Endodermal cell (in vitro differentiated cells): ENCODE measurements around the gene HKDC1. TPM values are rescaled to one million over a fixed set of nuclear protein-coding genes. Genes with fewer than 3 reads are reported as not detected.

Source experiments
- DNase-seq: peaks from one replicate; pipeline ENCODE4 v3.0.0-alpha.2; 2017
- H3K27ac ChIP-seq: 2 replicates; pipeline ENCODE4 v1.5.1; 2013; ENCODE audit warnings: mild to moderate bottlenecking, low read depth, low read length, moderate library complexity
- H3K27me3 ChIP-seq: 2 replicates; pipeline ENCODE4 v1.6.1; 2013; ENCODE audit warnings: mild to moderate bottlenecking, low read length, moderate library complexity; ENCODE audit not compliant: insufficient read depth, control insufficient read depth, poor library complexity, severe bottlenecking
- H3K36me3 ChIP-seq: 2 replicates; pipeline ENCODE4 v1.7.0; 2013; ENCODE audit warnings: mild to moderate bottlenecking, low read length, moderate library complexity; ENCODE audit not compliant: control insufficient read depth, insufficient read depth
- H3K4me1 ChIP-seq: one replicate; pipeline ENCODE4 v1.7.0; 2013; ENCODE audit warnings: low read length; ENCODE audit not compliant: control insufficient read depth, insufficient read depth
- H3K4me3 ChIP-seq: 2 replicates; pipeline ENCODE4 v1.5.1; 2013; ENCODE audit warnings: mild to moderate bottlenecking, low read length, moderate library complexity
- H3K9ac ChIP-seq: 2 replicates; pipeline ENCODE4 v1.6.1; 2013; ENCODE audit warnings: mild to moderate bottlenecking, low read length, moderate library complexity; ENCODE audit not compliant: poor library complexity, severe bottlenecking; ENCODE audit errors: extremely low read depth
- H3K9me3 ChIP-seq: 2 replicates; pipeline ENCODE4 v1.6.1; 2013; ENCODE audit warnings: mild to moderate bottlenecking, low read length, moderate library complexity; ENCODE audit not compliant: control insufficient read depth
- H3K27ac Mint-ChIP-seq: 2 replicates; pipeline ENCODE4 v1.8.0; 2020; ENCODE audit warnings: mixed read lengths
- H3K27me3 Mint-ChIP-seq: 2 replicates; pipeline ENCODE4 v1.8.0; 2021; ENCODE audit warnings: mild to moderate bottlenecking, mixed read lengths; ENCODE audit not compliant: insufficient read depth
- H3K36me3 Mint-ChIP-seq: 2 replicates; pipeline ENCODE4 v1.8.0; 2020; ENCODE audit warnings: low read depth, mixed read lengths
- H3K4me1 Mint-ChIP-seq: 2 replicates; pipeline ENCODE4 v1.8.0; 2020; ENCODE audit warnings: mixed read lengths
- H3K4me3 Mint-ChIP-seq: 2 replicates; pipeline ENCODE4 v1.8.0; 2020; ENCODE audit warnings: mild to moderate bottlenecking, moderate library complexity, mixed read lengths
- H3K9me3 Mint-ChIP-seq: 2 replicates; pipeline ENCODE4 v1.8.0; 2020; ENCODE audit warnings: mild to moderate bottlenecking, mixed read lengths
- CTCF ChIP-seq: fragments of 200-600 bp; sonication (generic); conservative IDR thresholded peaks from 2 replicates; pipeline ENCODE4 v1.5.0; 2021; ENCODE audit warnings: antibody characterized with exemption, mild to moderate bottlenecking
- WGBS, 2 experiments: methylation state at CpG; one replicate each; pipeline versions ENCODE4 v1.1.5 to v1.1.7; 2013; ENCODE audit warnings: missing lambda C conversion rate in 2 of 2, mixed read lengths in 1 of 2; ENCODE audit not compliant: insufficient coverage in 1 of 2, insufficient read length in 1 of 2; 5-methylcytosine and 5-hydroxymethylcytosine counted together
- total RNA-seq, 2 donors: library from RNA; stranded (reverse); fragmentation: NEBNext Ultra II Directional in 1 of 2; extraction: Animal tissue kit (Norgen Biotek cat#: 25700) in 1 of 2; gene quantifications; 2 replicates in 1 of 2; 3 replicates in 1 of 2; pipeline ENCODE4 v1.2.1, GENCODE V29; 2021

HKDC1 gene
- total RNA-seq, 2 donors from 2014 or later = 0.22 TPM; not detected in 1

GRCh38 chr10:69242040-69242851, 22.1 kb downstream of the HKDC1 start:
- H3K36me3 ChIP-seq = no peaks in the 10 kb centered on the region
- no peak for TF ChIP-seq CTCF
- Mint-ChIP-seq H3K27ac (no peak overlapping the region), H3K4me3 (no peak overlapping the region), H3K27me3 (peaks cover 4% of the 10 kb centered on the region), H3K4me1 (peaks cover 6% of the 10 kb centered on the region), H3K9me3 (no peaks in the 10 kb centered on the region), H3K36me3 (no peaks in the 10 kb centered on the region)
- no peaks in the 10 kb centered on the region for H3K9me3 ChIP-seq
- WGBS, 2 experiments = 92 to 93% methylated on average over 9 to 11 of the region's 11 CpGs
- H3K4me1 ChIP-seq = no peaks in the 10 kb centered on the region
- H3K4me3 ChIP-seq = no peak overlapping the region
- DNase-seq = no peak
- no peak overlapping the region for H3K9ac ChIP-seq
- no peaks in the 10 kb centered on the region for H3K27me3 ChIP-seq
- H3K27ac ChIP-seq = no peak overlapping the region

- Histone ChIP-seq H3K4me3 (no peak overlapping the region), H3K36me3 (no peaks in the 10 kb centered on the region), H3K9ac (no peak overlapping the region), H3K4me1 (no peaks in the 10 kb centered on the region), H3K27me3 (no peaks in the 10 kb centered on the region), H3K9me3 (no peaks in the 10 kb centered on the region), H3K27ac (peak overlapping the region; percentile 16)
- 79 to 92% methylated on average over 4 to 5 of the region's 5 CpGs for WGBS, 2 experiments
- TF ChIP-seq CTCF = no peak
- no peak for DNase-seq
- H3K4me3 Mint-ChIP-seq = no peak overlapping the region
- no peaks in the 10 kb centered on the region for H3K36me3 Mint-ChIP-seq
- peaks cover 6% of the 10 kb centered on the region for H3K4me1 Mint-ChIP-seq
- peaks cover 4% of the 10 kb centered on the region for H3K27me3 Mint-ChIP-seq
- H3K9me3 Mint-ChIP-seq = no peaks in the 10 kb centered on the region
- H3K27ac Mint-ChIP-seq = no peak overlapping the region
Observed at GRCh38 chr10:69242852-69243212, 22.7 kb downstream of the HKDC1 start.

- 96% methylated on average over 10 of the region's 10 CpGs for WGBS, 2 experiments
- no peaks in the 10 kb centered on the region for H3K36me3 Mint-ChIP-seq
- H3K36me3 ChIP-seq = no peaks in the 10 kb centered on the region
- no peak overlapping the region for H3K4me3 Mint-ChIP-seq
- H3K9ac ChIP-seq = no peak overlapping the region
- peaks cover 6% of the 10 kb centered on the region for H3K4me1 Mint-ChIP-seq
- H3K9me3 Mint-ChIP-seq = no peaks in the 10 kb centered on the region
- H3K27ac ChIP-seq = no peak overlapping the region
- no peak for TF ChIP-seq CTCF
- H3K27me3 Mint-ChIP-seq = peaks cover 4% of the 10 kb centered on the region
- no peak overlapping the region for H3K27ac Mint-ChIP-seq
- no peak overlapping the region for H3K4me3 ChIP-seq
- no peaks in the 10 kb centered on the region for H3K27me3 ChIP-seq
- no peak for DNase-seq
- no peaks in the 10 kb centered on the region for H3K4me1 ChIP-seq
- no peaks in the 10 kb centered on the region for H3K9me3 ChIP-seq
Observed at GRCh38 chr10:69243817-69244216, 23.7 kb downstream of the HKDC1 start.
